Right lobe of liver (tissue), 6 donors: ENCODE results near the gene CEBPZOS. TPM values are rescaled to one million over a fixed set of nuclear protein-coding genes. Genes with fewer than 3 reads are reported as not detected.
A peak's percentile ranks its signal among the peaks of the same experiment; 100 is the strongest.
"Not testable (repeated sequence)": the region's sequence is repeated elsewhere in the genome, so short reads cannot be mapped to it uniquely, and the experiment has no call there.

Source experiments
- ATAC-seq, 4 donors: fragments of 200-7000 bp; cut with Tn5 transposase; one replicate each; pipeline ENCODE4 v1.9.1; 2020; ENCODE audit warnings: mild to moderate bottlenecking in 4 of 4, moderate library complexity in 4 of 4
- DNase-seq, 3 donors: peaks; one replicate each; pipeline ENCODE4 v3.0.0-alpha.2; 2020
- H3K27ac ChIP-seq, 3 donors: fragments of 200-600 bp; one replicate each; pipeline ENCODE4 v1.8.0; 2022
- H3K27me3 ChIP-seq, 2 donors: fragments of 200-600 bp; one replicate each; pipeline ENCODE4 v1.8.0; 2022
- H3K36me3 ChIP-seq, 4 donors: fragments of 200-600 bp; sonication (generic) in 1 of 4; one replicate each; pipeline versions ENCODE4 v1.5.1 to v1.8.0; 2017 to 2022; ENCODE audit warnings: control low read depth in 1 of 4
- H3K4me1 ChIP-seq, 4 donors: fragments of 200-600 bp; sonication (generic) in 1 of 4; one replicate each; pipeline versions ENCODE4 v1.5.1 to v1.8.0; 2017 to 2022; ENCODE audit warnings: control low read depth in 1 of 4
- H3K4me3 ChIP-seq, 3 donors: fragments of 200-600 bp; one replicate each; pipeline ENCODE4 v1.8.0; 2022
- H3K9me3 ChIP-seq, 4 donors: fragments of 200-600 bp; sonication (generic) in 1 of 4; one replicate each; pipeline versions ENCODE4 v1.5.1 to v1.8.0; 2017 to 2022; ENCODE audit warnings: control low read depth in 1 of 4
- POLR2A ChIP-seq: fragments of 450-650 bp; IDR thresholded peaks from one replicate; pipeline ENCODE4 v1.6.1; 2017; ENCODE audit warnings: antibody characterized with exemption, mild to moderate bottlenecking
- WGBS: methylation state at CpG from one replicate; pipeline ENCODE4 v1.1.6; 2018; ENCODE audit warnings: low coverage, low lambda C conversion rate; ENCODE audit not compliant: insufficient coverage; ENCODE audit errors: missing lambda C conversion rate; 5-methylcytosine and 5-hydroxymethylcytosine counted together
- intact Hi-C, 2 donors: fragments of 100-400 bp; cut with DNase I; formaldehyde crosslinking; loops; one replicate each; pipeline versions ENCODE4 v1.11.2 to v1.14.1; 2022
- total RNA-seq, 6 experiments: library from RNA; depleted of rRNA in 2 of 6; stranded (reverse); fragments of >200 nt in 2 of 6; fragmentation: NEBNext Ultra II Directional in 3 of 6; extraction: Animal tissue kit (Norgen Biotek cat#: 25700) in 3 of 6; gene quantifications; one replicate each; pipeline versions ENCODE4 v1.1.0 to v1.2.4, GENCODE V29; 2016 to 2023
- TF ChIP-seq, protein P1 (sequence below), 4 donors: fragments of 200-600 bp in 3 of 4; fragments of 450-650 bp in 1 of 4; IDR thresholded peaks; one replicate each; pipeline versions ENCODE4 v1.5.1 to v1.8.0; 2016 to 2022; ENCODE audit warnings: antibody characterized with exemption in 4 of 4, mild to moderate bottlenecking in 2 of 4
- donor health status: DM: no; HTN: yes; CAD: no.
- donor health status: DM: no; HTN: no; CAD: no.
- donor health status: DM: no; HTN: no; CAD: no.
- donor health status: DM: no; HTN: yes; CAD: no.
- donor health status: DM: no; HTN: yes; CAD: no.

Gene CEBPZOS
- total RNA-seq, 6 experiments from 2014 or later = 10.7 to 26.6 (median 18.1) TPM

DNA sequence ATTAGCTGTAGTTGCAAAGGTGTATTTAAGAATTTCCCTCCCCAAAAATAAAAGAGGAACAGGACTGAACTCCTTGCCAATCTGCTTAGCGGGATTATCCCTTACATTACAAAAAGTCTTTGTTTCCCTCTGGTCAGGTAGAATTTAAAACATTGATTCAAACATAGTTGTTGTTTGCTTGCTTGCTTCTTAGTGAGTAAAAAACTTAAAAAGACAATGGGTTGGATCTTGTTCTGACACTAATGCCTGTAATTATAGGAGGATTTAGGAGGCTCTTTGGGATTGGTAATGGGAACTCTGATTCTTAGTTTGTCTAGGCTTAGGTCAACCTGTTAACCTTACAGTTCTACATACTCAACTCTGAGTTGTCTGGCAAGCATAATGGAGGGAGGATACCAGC lies 3.7 kb upstream of the CEBPZOS start:
- peaks cover 0 to 5% (median 3%) of the 10 kb centered on the region in 4 donors for H3K4me1 ChIP-seq
- H3K27me3 ChIP-seq = no peaks in the 10 kb centered on the region
- DNase-seq = no peak
- WGBS = 93% methylated on average over 1 of the region's 1 CpG
- no peak overlapping the region for H3K4me3 ChIP-seq
- ATAC-seq = no peak
- H3K9me3 ChIP-seq = no peaks in the 10 kb centered on the region
- H3K36me3 ChIP-seq = no peaks in the 10 kb centered on the region
- H3K27ac ChIP-seq = no peak overlapping the region
- intact Hi-C loops = no loop called here
- no peak for TF ChIP-seq POLR2A
- TF ChIP-seq, protein P1, sequence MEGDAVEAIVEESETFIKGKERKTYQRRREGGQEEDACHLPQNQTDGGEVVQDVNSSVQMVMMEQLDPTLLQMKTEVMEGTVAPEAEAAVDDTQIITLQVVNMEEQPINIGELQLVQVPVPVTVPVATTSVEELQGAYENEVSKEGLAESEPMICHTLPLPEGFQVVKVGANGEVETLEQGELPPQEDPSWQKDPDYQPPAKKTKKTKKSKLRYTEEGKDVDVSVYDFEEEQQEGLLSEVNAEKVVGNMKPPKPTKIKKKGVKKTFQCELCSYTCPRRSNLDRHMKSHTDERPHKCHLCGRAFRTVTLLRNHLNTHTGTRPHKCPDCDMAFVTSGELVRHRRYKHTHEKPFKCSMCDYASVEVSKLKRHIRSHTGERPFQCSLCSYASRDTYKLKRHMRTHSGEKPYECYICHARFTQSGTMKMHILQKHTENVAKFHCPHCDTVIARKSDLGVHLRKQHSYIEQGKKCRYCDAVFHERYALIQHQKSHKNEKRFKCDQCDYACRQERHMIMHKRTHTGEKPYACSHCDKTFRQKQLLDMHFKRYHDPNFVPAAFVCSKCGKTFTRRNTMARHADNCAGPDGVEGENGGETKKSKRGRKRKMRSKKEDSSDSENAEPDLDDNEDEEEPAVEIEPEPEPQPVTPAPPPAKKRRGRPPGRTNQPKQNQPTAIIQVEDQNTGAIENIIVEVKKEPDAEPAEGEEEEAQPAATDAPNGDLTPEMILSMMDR (IDR thresholded peaks at IDR 0.05) = no peak

DNA sequence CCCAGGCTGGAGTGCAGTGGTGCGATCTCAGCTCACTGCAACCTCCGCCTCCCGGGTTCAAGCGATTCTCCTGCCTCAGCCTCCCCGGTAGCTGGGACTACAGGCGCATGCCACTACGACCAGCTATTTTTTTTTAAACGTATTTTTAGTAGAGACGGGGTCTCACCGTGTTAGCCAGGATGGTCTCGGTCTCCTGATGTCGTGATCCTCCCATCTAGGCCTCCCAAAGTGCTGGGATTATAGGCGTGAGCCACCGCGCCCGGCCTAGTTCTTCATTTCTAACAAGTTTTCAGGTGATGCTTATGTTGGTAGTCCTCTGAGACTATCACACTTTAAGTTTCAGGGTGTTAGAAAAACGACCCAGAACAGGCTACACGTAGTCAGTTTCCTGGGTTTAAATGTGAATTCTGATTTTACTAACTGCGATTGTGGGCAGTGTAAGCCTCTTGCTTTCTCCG lies 405 bp upstream of the CEBPZOS start:
- H3K27me3 ChIP-seq, DNase-seq, ATAC-seq, H3K4me1 ChIP-seq, H3K36me3 ChIP-seq, H3K9me3 ChIP-seq, intact Hi-C loops: not testable (repeated sequence)
- 81% methylated on average over 17 of the region's 20 CpGs for WGBS
- Histone ChIP-seq H3K27ac (peak overlapping the region; percentile 78 to 91 (median 83)), H3K4me3 (peak overlapping the region; percentile 74 to 91 (median 89))

DNA sequence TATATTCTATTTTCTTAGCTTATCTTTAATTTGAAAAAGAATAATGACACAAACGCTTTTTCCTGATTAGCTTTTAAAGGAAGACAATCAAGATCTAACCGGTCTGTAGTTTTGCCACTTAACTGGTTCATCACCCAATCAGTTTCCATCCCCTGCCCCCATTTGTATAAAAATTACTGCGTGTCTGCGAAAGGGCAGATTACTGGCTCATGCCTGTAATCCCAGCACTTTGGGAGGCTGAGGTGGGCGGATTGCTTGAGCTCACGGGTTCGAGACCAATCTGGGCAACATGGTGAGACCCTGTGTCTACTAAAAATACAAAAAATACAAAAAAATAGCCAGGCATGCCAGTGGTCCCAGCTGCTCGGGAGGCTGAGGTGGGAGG lies 2.4 kb downstream of the CEBPZOS start:
- H3K27me3 ChIP-seq = no peaks in the 10 kb centered on the region
- H3K36me3 ChIP-seq = peaks cover 0 to 29% (median 7%) of the 10 kb centered on the region in 4 donors
- 89% methylated on average over 8 of the region's 8 CpGs for WGBS
- ATAC-seq = no peak
- TF ChIP-seq, protein P1 (IDR thresholded peaks at IDR 0.05) = no peak
- TF ChIP-seq POLR2A = no peak
- intact Hi-C loops = no loop called here
- peaks cover 0 to 9% (median 4%) of the 10 kb centered on the region in 4 donors for H3K4me1 ChIP-seq
- H3K9me3 ChIP-seq = no peaks in the 10 kb centered on the region
- DNase-seq = no peak
- no peak overlapping the region for H3K27ac ChIP-seq
- no peak overlapping the region for H3K4me3 ChIP-seq

DNA sequence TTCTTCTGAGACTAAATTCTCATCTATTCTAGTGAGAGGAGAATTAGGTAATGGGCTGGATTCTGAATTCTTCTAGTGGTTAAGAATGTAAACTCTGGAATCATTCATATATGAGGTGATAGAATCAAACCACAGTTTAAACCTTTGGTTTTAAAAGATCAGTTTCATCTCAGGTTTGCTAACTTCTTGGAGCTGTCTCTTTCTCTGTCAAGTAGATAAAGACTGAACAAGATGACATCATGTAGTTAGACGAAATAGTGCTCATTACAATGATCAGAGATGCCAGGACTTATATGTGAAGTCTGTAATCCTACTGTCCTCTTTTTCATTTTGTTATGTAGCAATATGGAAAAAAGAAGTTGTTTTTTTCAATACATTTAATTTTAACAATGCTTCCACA lies 4.9 kb downstream of the CEBPZOS start:
- WGBS = 76% methylated on average over 1 of the region's 1 CpG
- peaks cover 0 to 33% (median 14%) of the 10 kb centered on the region in 4 donors for H3K36me3 ChIP-seq
- intact Hi-C loops = no loop called here

DNA sequence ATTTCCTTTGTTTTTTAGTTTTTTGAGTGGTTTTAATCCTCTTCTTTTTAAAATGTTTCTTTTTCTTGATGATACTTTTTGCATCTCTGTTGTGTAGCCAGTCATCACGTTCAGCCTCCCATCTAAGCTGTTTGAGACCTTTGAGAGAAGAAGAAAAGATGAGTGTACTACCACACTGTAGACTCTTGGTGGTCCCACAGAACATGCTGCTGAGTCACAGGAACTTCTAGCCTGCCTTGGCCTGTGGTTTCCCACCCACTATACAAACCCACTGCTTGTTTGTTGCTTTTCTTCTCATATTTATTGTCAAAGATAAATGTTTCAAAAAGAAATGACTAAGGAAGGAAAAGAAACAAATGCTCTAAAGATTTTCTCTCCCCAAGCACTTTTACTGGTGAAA lies 5.5 kb downstream of the CEBPZOS start:
- TF ChIP-seq, protein P1 (IDR thresholded peaks at IDR 0.05) = no peak
- TF ChIP-seq POLR2A = no peak
- H3K36me3 ChIP-seq = peaks cover 0 to 38% (median 17%) of the 10 kb centered on the region in 4 donors
- WGBS = 73% methylated on average over 1 of the region's 1 CpG

More for the DNA sequence above, 4.9 kb downstream of the CEBPZOS start:
- no peak for ATAC-seq
- Histone ChIP-seq H3K27ac (no peak overlapping the region), H3K4me1 (peaks cover 0 to 9% (median 4%) of the 10 kb centered on the region in 4 donors), H3K9me3 (no peaks in the 10 kb centered on the region), H3K4me3 (no peak overlapping the region), H3K27me3 (no peaks in the 10 kb centered on the region)
- DNase-seq = no peak
- TF ChIP-seq POLR2A = no peak
- TF ChIP-seq, protein P1 (IDR thresholded peaks at IDR 0.05) = no peak

More for the DNA sequence above, 5.5 kb downstream of the CEBPZOS start:
- intact Hi-C loops = no loop called here
- DNase-seq (no peak), ATAC-seq (no peak)
- Histone ChIP-seq H3K4me1 (peaks cover 0 to 9% (median 4%) of the 10 kb centered on the region in 4 donors), H3K9me3 (no peaks in the 10 kb centered on the region), H3K27me3 (no peaks in the 10 kb centered on the region), H3K27ac (no peak overlapping the region), H3K4me3 (no peak overlapping the region)
